T follicular helper cell (primary cell): Measurements from ENCODE around the gene HTR4.
"Not testable (repeated sequence)": the region's sequence is repeated elsewhere in the genome, so short reads cannot be mapped to it uniquely, and the experiment has no call there.

Experiments used
- DNase-seq: peaks from one replicate; pipeline ENCODE4 v3.0.0-alpha.2; 2020; ENCODE audit warnings: low read depth

HTR4 gene

DNA sequence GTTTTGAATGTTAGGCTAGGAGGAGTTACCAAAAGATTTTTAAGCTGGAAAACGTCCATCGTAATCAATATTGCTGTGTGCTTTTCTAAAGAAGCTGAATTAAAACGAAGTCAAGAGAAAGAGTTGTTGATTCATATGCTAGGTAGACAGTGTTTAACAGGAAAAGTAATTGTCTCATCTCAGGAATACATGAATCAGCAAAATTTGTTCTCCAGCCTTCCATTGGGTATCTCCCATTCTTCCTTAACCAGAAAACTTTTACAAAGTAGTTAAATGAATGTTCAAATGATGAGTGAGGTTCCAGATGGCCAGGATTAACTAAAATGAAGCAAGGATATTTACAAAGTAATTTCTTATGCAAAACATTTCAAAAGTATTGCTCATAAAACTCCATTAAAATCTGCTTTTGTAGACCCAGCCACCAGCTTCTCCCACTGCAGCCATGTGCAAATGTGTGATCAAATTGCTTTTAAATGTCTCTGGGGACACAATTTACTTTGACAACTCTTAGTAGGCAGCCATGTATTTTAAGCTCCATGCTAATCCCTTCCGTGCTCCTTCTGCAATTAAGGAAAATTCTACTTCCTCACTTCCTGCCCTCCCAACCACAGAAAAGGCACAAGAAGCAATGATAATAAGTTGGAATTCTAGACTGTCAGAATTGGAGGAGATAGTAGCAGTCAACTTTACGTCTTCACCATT lies 121.2 kb downstream of the HTR4 start:
- no peak for DNase-seq

DNA sequence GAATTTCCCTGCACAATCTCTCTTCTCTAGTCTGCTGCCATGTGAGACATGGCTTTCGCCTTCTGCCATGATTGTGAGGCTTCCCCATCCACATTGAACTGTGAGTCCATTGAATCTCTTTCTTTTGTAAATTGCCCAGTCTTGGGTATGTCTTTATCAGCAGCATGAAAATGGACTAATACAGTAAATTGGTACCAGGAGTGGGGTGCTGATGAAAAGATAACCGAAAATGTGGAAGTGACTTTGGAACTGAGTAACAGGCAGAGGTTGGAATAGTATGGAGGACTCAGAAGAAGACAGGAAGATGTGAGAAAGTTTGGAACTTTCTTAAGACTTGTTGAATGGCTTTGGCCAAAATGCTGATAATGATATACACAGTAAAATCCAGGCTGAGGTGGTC lies 124.9 kb downstream of the HTR4 start:
- DNase-seq, result not testable (repeated sequence)

DNA sequence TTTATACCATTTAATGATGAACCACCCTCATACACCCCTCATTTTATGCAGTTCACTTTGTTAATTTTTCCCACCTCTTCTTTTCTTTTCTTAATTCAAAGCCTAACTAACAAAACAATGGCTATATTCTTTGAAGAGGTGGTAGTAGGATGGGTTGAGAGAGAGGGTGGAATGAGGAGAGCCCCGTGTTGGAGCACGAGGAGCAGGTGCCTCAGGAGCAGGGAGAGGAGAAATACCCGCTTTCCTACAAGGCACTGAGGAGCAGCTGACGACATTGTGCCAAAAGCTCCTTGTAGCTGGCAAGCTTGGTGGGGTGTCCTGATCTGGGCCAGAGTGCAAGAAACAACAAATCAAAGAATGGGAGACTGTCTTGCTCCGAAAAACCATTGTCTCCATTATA lies 129.6 kb downstream of the HTR4 start:
- no peak for DNase-seq

DNA sequence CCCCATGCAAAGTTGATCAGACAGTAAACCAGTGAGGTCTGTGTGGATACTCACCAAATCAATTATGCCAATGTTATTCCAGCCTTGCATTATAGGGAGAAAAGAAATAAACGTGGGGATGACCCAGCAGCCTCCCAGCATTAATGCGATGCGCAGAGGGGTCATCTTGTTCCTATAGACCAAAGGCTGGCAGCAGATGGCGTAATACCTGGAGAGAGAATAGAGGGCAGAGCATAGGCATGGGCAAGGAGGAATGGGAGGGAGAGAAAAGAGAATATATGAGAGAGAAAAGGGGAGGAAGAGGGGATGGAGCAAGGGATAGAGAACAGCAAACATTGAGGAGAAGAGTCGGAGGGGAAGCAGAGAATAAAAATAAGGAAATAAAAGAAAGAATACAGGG lies 131.2 kb downstream of the HTR4 start:
- no peak for DNase-seq

DNA sequence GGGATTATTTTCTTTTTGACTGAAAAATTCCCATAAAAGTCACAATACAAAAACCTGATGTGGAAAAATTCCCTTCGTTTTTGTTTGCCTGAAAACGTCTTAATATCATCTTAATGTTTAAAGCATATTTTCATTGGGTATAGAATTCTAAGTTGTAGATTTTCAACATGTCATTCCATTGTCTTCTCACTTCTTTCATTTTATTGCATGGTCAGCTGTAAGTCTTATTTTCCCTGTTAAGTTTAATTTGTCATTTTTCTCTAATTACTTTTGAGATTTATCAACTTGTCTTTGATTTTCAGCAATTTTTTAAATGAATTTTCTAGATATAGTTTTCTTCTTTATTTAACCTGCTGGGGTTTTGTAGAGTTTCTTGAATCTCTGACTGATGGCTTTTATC lies 138.9 kb downstream of the HTR4 start:
- no peak for DNase-seq

DNA sequence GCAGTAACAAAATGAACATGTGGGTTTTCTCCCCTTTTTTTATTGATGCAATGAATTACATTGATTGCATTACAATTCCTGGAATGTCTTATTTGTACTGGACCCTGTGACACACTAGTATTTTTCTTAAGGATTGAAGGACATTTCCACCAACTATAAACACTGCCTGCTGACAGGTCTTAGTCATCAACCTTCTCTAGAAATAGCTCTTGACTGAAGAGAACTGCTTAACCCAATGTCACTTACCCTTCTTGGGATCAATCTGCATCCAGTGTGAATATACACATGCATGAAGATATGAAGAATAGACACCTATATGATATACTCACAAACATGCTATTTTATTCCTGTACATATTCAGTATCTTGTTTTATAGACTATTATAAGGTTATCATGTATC lies 140.0 kb downstream of the HTR4 start:
- no peak for DNase-seq

DNA sequence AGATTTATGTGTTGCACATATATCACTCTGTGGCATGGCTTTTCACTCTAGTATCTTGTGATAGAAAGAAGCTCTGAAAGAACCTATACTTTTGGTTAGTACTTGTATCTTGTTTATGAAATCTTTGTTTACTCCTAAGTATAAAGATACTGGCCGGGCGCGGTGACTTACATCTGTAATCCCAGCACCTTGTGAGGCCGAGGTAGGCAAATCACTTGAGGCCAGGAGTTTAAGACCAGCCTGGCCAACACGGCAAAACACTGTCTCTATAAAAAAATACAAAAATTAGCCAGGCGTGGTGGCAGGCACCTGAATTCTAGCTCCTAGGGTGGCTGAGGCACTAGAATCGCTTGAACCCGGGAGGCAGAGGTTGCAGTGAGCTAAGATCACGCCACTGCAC lies 141.8 kb downstream of the HTR4 start:
- DNase-seq, result no peak

DNA sequence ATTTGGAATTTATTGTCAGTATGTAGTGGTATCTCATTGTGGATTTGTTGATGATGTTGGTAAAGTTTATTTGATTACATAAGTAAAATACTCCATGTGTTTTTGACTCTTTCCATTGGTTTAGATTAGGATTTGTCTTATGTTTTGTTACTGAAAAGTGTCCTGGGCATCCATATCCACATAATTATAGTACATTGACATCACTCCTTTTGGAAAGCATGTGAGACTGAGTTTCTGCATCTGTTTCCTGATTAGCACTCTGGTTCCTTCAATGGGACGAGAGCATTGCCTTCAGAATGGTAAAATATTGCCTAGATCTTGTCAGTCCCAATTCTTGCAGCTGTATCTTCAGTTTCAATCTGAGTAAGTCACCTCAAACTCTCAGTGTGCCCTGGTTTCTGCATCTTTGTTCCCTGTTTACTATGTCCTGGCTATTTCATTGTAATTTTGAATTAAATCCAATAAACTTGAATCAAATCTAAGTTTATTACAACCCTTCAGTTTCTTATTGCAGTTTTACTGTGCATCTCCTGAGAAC lies 142.4 kb downstream of the HTR4 start:
- DNase-seq, result no peak

DNA sequence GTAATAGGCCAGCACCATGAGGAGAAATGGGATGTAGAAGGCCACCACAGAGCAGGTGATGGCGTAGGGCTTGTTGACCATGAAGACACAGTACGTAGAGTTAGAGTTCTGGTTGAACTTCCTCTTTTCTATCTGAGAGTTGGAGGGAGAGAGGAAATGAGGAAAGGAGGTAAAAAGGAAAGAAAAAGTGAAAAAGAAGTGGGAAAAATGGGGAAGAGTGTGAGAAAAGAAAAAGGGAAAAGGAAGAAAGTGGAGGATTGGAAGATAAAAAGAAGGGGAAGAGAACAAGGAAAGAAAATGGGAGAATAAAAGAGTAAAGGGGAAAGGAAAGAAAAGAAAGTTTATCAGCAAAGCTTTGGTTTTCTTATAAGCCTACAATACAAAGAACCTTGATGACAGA lies 144.4 kb downstream of the HTR4 start:
- no peak for DNase-seq

DNA sequence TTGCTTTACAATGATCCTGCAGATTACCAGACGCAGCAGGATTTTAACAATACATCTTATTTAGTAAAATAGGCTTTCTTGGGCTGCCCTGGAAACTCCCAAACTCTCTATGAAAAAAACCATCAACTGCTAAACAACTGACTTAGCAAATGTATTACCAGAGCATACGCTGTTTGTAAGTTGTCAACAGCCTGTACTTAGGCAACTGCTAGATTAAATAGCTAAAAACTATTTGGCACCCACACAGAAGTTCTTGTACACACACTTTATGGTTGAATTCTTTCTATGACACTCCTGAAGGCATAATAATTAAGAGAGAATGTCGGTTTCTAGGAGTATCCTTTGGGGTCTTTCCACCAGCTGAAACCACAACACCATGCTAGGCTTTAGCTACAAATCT lies 146.7 kb downstream of the HTR4 start:
- DNase-seq, result no peak

DNA sequence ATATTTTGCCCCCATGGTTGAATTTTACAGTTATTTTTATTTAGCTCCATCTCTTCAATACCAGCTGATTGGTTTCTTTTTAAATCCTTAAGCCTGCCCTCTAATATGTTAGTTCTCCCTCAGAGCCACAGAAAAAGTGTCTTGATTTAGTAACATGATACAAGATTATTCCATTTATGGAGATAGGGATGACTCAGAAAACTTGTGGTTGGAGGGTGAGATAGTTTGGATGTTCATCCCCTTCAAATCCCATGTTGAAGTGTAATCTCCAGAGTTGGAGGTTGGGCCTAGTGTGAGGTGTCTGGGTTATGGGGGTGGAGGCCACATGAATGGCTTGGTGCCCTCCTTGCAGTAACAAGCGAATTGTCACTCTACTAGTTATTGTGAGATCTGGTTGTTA lies 154.9 kb downstream of the HTR4 start:
- no peak for DNase-seq

DNA sequence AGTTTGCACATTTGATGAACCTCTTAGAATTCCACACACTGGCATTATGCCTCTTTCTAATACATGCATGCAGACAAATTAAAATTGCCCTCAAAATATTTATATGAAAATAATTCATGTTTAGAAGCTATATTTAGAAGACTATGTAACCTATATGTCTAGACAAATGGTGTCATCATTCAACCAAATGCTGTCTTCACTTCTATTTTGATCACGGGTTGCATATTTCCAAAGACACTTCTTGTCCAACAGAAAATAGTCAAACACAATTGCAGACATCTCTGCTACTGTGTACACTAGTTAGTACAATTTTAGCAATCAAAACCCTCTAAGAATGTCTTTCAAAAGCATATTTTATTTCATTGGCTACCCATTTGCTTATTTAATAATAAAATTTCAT lies 156.6 kb downstream of the HTR4 start:
- DNase-seq, result no peak

DNA sequence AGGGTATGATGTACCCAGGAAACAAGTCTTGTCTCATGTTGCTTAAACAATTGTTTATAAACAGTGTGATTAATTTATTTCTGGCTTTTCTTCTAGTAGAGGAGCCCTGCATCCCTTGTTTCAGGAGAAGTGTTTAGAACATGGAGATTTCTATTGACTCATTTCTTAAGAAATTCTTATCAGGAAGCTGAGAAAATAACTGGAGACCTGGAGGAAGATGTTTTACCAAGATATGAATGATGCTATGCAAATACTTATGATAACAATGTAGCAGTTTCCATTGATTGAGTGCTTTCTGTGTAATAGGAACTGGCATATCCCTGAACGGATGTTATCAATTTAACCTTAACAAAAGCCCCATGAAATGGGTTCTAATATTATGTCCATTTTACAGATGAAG lies 162.0 kb downstream of the HTR4 start:
- DNase-seq, result no peak

DNA sequence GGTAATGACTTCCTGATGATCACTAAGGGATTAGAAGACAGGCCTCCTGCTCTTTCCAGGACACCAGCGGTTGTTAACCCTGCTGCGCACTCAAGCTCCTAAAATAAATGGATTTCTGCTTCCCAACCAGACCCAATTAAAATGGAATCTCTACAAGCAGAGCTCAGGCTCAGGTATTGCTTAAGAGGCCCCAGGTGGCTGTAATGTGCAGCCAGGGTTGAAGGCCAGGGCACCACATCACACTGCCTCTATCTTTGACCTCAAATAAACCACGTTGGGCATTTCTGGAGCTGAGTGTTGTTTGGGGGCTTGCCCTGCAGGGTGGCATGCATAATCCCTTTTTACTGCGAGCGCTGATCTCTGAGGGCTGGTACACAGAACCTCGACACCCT lies 162.5 kb downstream of the HTR4 start:
- no peak for DNase-seq

DNA sequence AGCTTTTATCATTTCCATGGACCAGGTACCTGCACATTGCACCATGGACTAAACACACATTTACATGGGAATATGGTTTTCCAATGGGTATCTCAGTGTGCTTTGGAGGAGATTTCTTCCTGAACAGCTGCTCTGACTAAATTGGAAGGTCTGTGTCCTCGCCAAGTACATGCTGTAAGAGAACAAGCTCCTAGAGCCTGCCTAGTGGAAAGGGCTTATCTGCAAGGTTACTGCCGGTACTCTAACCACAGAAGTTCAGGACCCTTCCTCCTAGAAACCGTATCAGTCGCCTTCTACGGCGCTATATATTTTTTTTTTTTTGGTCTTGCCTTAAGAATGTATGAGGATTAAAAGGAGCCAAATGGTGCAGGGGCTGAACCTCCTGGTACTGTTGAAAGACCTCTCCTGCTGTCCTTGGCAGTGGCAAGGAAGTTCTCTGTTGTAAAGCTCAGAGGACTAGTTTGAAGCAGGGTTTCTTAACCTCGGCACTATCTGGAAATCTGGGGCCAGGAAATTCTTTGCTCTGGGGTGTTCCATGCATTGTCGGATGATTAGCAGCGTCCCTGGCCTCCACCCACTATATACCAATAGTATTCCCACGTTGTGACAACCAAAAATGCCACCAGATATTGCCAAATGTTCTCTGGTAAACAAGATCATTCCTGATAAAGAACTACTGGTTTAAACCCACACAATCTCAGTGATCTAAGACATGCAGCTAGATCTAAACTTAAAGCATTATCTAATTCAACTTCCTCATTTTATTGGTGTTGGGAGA lies 163.1 kb downstream of the HTR4 start:
- no peak for DNase-seq

DNA sequence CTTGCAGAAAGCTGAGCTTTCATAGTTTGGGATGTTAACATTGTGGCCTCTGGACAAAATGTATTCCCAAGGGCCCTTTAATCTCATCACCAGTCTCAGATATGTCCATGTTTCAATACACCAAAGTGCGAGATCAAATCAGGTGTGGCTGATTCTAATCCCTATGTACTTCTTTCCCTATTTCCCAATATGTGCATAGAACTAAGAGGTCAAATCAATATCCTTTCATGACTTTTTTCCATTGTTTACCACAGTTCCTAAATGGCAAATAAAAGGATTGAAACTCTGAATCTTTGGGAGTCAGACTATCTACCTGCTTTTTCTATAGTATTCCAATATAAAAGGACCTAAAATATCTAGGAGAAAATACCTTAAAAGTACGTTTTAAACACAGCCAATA lies 165.6 kb downstream of the HTR4 start:
- no peak for DNase-seq

DNA sequence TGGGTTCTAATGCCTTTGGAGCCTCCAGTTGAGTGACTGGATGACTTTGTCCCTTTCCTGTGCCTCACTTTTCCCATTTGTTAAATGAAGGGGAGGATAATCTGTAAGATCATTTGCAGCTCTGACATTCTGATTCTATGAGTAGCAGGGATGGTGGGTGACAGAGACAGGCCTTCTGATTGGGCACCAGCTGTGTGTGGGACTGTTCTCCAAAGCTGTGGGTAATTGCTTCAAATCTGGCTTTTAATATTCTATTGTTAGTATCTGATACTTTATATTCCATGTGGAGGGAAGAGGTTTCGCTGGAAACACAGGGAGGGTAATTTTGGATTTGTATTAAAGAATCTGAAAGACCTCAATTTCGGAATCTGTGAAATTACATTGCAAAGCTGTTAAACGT lies 167.9 kb downstream of the HTR4 start:
- no peak for DNase-seq

DNA sequence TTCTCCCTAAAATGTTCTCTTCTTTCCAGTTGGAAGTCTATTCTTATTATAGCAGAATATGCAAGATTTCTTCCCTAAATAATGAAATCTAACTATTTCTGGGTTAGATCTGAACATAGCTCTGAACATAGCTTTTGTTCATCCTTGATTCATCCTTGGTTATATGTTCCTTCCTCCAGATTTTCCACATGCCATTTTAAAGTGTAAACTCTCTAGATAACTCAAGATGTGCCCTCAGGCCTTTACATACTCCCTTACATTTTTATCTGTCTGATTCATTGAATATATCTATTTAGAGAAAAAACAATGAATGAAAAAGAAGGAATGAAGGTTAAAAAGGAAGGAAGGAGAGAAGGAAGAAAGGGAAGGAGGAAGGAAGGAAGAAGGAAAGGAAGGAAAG lies 169.7 kb downstream of the HTR4 start:
- DNase-seq, result no peak

DNA sequence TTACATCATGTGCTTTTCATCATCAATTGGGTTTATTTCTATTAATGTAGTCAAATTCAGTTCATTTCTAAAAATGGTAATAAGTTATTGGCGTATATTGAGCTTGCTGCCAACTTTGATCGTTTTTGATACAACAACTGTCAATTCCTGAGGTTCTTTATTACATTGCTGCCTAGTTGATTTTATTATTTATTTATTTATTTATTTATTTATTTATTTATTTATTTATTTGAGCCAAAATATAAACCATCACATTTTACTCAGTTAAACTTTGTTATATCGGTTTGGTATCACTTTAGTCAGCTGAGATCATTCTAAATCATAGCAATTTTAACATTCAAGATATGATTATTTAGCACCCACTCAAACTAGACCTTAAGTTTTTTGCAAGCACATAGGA lies 170.6 kb downstream of the HTR4 start:
- DNase-seq, result no peak

DNA sequence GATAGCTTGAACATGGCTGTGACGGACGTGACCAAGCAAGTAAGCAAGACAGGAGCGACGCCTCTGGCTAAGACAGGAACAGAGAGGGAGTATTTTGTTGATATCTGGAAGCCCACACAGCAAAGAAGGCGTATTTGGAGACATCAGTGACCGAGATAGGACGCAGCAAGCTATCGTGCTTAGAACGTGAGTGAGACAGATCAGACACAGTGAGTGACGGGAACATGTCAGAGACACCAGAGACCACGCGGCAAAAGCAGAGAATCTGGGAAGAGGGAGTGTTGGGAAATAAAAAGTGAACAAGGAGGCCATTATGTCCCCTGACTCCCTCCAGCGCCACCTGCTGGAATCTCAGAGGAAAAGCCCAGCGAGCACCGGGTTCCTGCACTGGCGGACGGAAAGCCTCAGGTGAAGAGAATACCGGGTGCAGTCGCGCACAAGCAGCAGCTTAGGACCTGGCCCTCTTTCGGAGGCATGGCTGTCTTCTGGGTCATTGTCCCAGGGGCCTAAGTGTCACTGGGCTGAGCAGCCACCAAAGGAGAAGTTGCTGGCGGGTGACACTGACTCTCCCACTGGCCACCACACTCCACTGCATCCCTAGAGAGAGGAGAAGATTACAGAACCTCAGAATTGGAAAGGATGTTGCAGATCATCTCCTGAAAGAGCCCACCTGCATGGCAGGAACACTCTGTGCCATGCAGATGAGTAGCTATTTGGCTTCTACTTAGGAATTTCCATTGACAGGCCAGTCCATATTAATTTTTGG lies 171.4 kb downstream of the HTR4 start:
- DNase-seq, result peak; percentile 28

DNA sequence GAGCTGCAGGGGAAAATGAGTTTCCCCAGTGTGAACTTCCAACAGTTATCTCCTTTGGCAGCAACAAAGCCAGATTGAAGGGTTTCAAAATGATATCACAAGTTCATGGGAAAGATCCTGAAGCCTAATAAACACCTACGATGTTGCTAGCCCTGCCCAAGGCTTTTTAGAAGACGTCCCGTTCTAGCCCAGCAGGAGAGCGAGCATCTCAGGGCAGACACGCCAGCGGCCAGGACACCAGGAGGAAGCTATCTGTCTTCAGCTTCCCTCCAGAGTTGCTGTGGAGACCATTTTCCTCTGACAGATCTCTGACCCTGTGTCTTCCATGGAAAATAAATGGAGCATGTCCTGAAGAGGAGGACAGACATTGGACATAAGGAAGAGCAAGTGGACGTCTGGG lies 172.1 kb downstream of the HTR4 start:
- DNase-seq, result no peak

DNA sequence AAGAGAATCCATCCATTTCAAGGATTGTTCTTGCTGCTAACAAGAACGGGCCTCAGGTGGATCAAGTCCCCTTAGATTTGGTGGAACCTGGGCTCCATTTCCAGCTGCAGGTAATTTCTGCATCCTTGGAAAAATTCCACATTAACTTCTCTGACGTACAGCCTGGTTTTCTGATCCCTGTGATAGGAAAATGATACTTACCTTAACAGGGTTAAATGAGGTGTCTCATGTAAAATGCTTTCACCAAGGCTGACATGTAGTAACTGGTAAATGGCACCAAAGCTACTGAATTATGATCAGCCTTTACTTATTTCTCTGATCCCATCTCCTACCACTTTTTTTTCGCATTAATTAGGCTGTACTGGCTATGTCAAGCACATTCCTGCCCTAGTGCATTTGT lies 176.9 kb downstream of the HTR4 start:
- no peak for DNase-seq

DNA sequence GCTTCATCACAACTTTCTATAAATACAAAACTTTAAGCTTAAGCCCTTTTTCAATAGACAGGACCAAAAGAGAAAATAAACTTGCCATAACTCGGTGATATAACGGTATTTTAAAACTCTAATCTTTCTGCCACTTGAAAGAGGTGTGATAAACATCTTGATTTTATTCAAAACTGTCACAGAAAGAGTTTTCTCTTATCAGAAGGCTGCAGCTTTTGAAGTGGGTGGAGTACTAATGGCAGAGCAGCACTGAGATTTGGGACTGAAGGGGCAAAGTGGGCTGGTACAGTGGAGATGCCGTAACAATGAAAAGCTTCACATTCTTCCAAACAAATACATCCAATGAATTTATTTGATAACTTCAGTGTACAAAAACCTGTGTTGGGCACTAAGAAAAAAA lies 178.0 kb downstream of the HTR4 start:
- DNase-seq, result no peak
